DOHH2 (cell line): ENCODE results near the gene ARAP1.
A peak's percentile ranks its signal among the peaks of the same experiment; 100 is the strongest.

Source experiments
- H3F3A ChIP-seq: fragments of 200-600 bp; sonication (generic), shearing (Covaris generic); 2 replicates; pipeline ENCODE4 v1.6.0; 2016; ENCODE audit warnings: antibody characterized with exemption, mild to moderate bottlenecking; ENCODE audit not compliant: control insufficient read depth, insufficient read depth
- H3K27ac ChIP-seq: fragments of 200-600 bp; sonication (generic); 2 replicates; pipeline ENCODE4 v1.5.1; 2014; ENCODE audit warnings: low read depth, mild to moderate bottlenecking, low read length, moderate library complexity
- H3K27me3 ChIP-seq: fragments of 200-600 bp; sonication (generic); 2 replicates; pipeline ENCODE4 v1.6.1; 2014; ENCODE audit warnings: mild to moderate bottlenecking, low read length, mixed read lengths; ENCODE audit not compliant: control insufficient read depth
- H3K36me3 ChIP-seq: fragments of 200-600 bp; sonication (generic); 2 replicates; pipeline ENCODE4 v1.6.1; 2014; ENCODE audit warnings: mild to moderate bottlenecking, low read length, moderate library complexity, mixed read lengths; ENCODE audit not compliant: control insufficient read depth
- H3K4me1 ChIP-seq: fragments of 200-600 bp; sonication (generic); 2 replicates; pipeline ENCODE4 v1.6.1; 2014; ENCODE audit warnings: mild to moderate bottlenecking, low read length, mixed read lengths; ENCODE audit not compliant: control insufficient read depth
- H3K4me2 ChIP-seq: fragments of 200-600 bp; sonication (generic); 2 replicates; pipeline ENCODE4 v1.6.0; 2014; ENCODE audit warnings: mild to moderate bottlenecking, low read length, moderate library complexity
- H3K4me3 ChIP-seq: fragments of 200-600 bp; sonication (generic); 2 replicates; pipeline ENCODE4 v1.5.1; 2014; ENCODE audit warnings: mild to moderate bottlenecking, low read length, mixed read lengths
- H3K79me2 ChIP-seq: fragments of 200-600 bp; sonication (generic); 2 replicates; pipeline ENCODE4 v1.6.1; 2014; ENCODE audit warnings: mild to moderate bottlenecking, low read length, mixed read lengths; ENCODE audit not compliant: control insufficient read depth
- H3K9me2 ChIP-seq: fragments of 200-600 bp; sonication (generic); replicated peaks from 2 replicates; pipeline ENCODE4 v1.6.1; 2014; ENCODE audit warnings: mild to moderate bottlenecking, low read length, mixed read lengths; ENCODE audit not compliant: control insufficient read depth
- H3K9me3 ChIP-seq: fragments of 200-600 bp; sonication (generic); 2 replicates; pipeline ENCODE4 v1.6.1; 2014; ENCODE audit warnings: antibody characterized with exemption, low read length, mixed read lengths; ENCODE audit not compliant: control insufficient read depth, insufficient read depth
- H4K20me1 ChIP-seq: fragments of 200-600 bp; sonication (generic); 2 replicates; pipeline ENCODE4 v1.6.0; 2014; ENCODE audit warnings: low read depth, mild to moderate bottlenecking, antibody characterized with exemption, low read length, moderate library complexity; ENCODE audit not compliant: control insufficient read depth, insufficient read depth
- CTCF ChIP-seq: fragments of 200-600 bp; sonication (generic); IDR thresholded peaks from one replicate; pipeline ENCODE4 v1.5.1; 2014; ENCODE audit warnings: antibody characterized with exemption, mild to moderate bottlenecking, low read depth, low read length; ENCODE audit not compliant: poor library complexity, severe bottlenecking
- EZH2phosphoT487 ChIP-seq: fragments of 200-600 bp; sonication (generic); IDR thresholded peaks from 2 replicates; pipeline ENCODE4 v1.6.1; 2017; ENCODE audit warnings: borderline replicate concordance, mild to moderate bottlenecking, antibody characterized with exemption, low read length, moderate library complexity, mixed read lengths

ARAP1 gene

GRCh38 chr11:72721689-72722049, 30.5 kb downstream of the ARAP1 start:
- peak overlapping the region; percentile 66 for H3K27ac ChIP-seq
- H3F3A ChIP-seq: 0 out of 2 replicates have a peak, but pooled peaks cover 3% of the 10 kb centered on the region
- peaks cover 64% of the 10 kb centered on the region for H3K79me2 ChIP-seq
- H3K4me2 ChIP-seq: peak overlapping the region; percentile 86
- H3K27me3 ChIP-seq: no peaks in the 10 kb centered on the region
- peak overlapping the region; percentile 81 for H3K4me3 ChIP-seq
- H3K4me1 ChIP-seq: peaks cover 46% of the 10 kb centered on the region
- TF ChIP-seq CTCF: no peak
- TF ChIP-seq EZH2phosphoT487: no peak
- H4K20me1 ChIP-seq: no peaks in the 10 kb centered on the region
- no peaks in the 10 kb centered on the region for H3K9me3 ChIP-seq
- peaks cover 17% of the 10 kb centered on the region; the same call in 1 of the 2 replicates for H3K36me3 ChIP-seq
- H3K9me2 ChIP-seq: no peaks in the 10 kb centered on the region

GRCh38 chr11:72721276-72721675, 30.9 kb downstream of the ARAP1 start:
- no peaks in the 10 kb centered on the region for H3K9me3 ChIP-seq
- no peaks in the 10 kb centered on the region for H3K27me3 ChIP-seq
- H3K4me3 ChIP-seq: peak overlapping the region; percentile 81
- H3K27ac ChIP-seq: peak overlapping the region; percentile 66
- peak overlapping the region; percentile 86 for H3K4me2 ChIP-seq
- no peaks in the 10 kb centered on the region for H3K9me2 ChIP-seq
- H3K4me1 ChIP-seq: peaks cover 46% of the 10 kb centered on the region
- 0 out of 2 replicates have a peak, but pooled peaks cover 3% of the 10 kb centered on the region for H3F3A ChIP-seq
- no peaks in the 10 kb centered on the region for H4K20me1 ChIP-seq
- TF ChIP-seq EZH2phosphoT487 (no peak), CTCF (no peak)
- peaks cover 17% of the 10 kb centered on the region; the same call in 1 of the 2 replicates for H3K36me3 ChIP-seq
- H3K79me2 ChIP-seq: peaks cover 64% of the 10 kb centered on the region

GRCh38 chr11:72720784-72721183, 31.4 kb downstream of the ARAP1 start:
- H3F3A ChIP-seq: 0 out of 2 replicates have a peak, but pooled peaks cover 3% of the 10 kb centered on the region
- peaks cover 17% of the 10 kb centered on the region; the same call in 1 of the 2 replicates for H3K36me3 ChIP-seq
- peak overlapping the region; percentile 86 for H3K4me2 ChIP-seq
- TF ChIP-seq CTCF (no peak), EZH2phosphoT487 (no peak)
- peak overlapping the region; percentile 81 for H3K4me3 ChIP-seq
- H3K27me3 ChIP-seq: no peaks in the 10 kb centered on the region
- peaks cover 64% of the 10 kb centered on the region for H3K79me2 ChIP-seq
- no peaks in the 10 kb centered on the region for H3K9me2 ChIP-seq
- no peaks in the 10 kb centered on the region for H3K9me3 ChIP-seq
- H4K20me1 ChIP-seq: no peaks in the 10 kb centered on the region
- no peak overlapping the region for H3K27ac ChIP-seq
- peaks cover 46% of the 10 kb centered on the region for H3K4me1 ChIP-seq

- 0 out of 2 replicates have a peak, but pooled peaks cover 3% of the 10 kb centered on the region for H3F3A ChIP-seq
- H3K4me3 ChIP-seq: peak overlapping the region; percentile 81
- peaks cover 66% of the 10 kb centered on the region for H3K79me2 ChIP-seq
- peaks cover 17% of the 10 kb centered on the region for H3K36me3 ChIP-seq
- H3K4me2 ChIP-seq: peak overlapping the region; percentile 86
- no peaks in the 10 kb centered on the region for H3K9me2 ChIP-seq
- H3K27me3 ChIP-seq: no peaks in the 10 kb centered on the region
- no peaks in the 10 kb centered on the region for H3K9me3 ChIP-seq
- peaks cover 40% of the 10 kb centered on the region for H3K4me1 ChIP-seq
- TF ChIP-seq EZH2phosphoT487: no peak
- no peak for TF ChIP-seq CTCF
- H3K27ac ChIP-seq: no peak overlapping the region
- H4K20me1 ChIP-seq: no peaks in the 10 kb centered on the region
Measured at GRCh38 chr11:72720047-72720446, 32.2 kb downstream of the ARAP1 start.
